ENCODE measurements around the gene SLCO2A1. TPM values are rescaled to one million over a fixed set of nuclear protein-coding genes. Genes with fewer than 3 reads are reported as not detected.
A peak's percentile ranks its signal among the peaks of the same experiment; 100 is the strongest.

Gene SLCO2A1
- total RNA-seq, 1 experiment from 2014 or later = not detected

DNA sequence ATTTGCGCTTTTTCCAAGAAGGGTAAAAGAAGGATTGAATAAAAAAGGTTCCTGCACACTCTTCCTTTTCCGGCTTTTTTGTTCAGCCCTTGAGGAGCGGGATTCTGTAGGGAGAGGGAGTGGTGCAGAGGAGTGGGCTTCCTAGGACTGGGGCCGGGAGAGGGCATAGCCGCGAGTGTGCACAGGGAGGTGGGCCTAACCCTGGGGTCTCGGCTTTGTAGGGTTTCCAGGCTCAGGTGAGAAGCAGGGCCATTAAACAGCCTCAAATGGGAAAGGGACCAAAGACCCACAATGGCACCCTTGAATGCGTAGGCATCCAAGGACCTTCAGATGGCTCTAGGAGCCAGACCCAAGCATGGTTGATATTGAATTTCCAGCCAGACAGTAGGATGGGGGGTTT lies 98.6 kb downstream of the SLCO2A1 start:
- no peak for DNase-seq (ENCODE audit: low read depth)
- in situ Hi-C loops (cut with HindIII; ENCODE audit: low pct_unique_long_range_greater_than_20kb, low sequenced_read_pairs) = no loop called here

GRCh38 chr3:133930341-133930933 lies 99.3 kb downstream of the SLCO2A1 start:
- in situ Hi-C loops (cut with HindIII; ENCODE audit: low pct_unique_long_range_greater_than_20kb, low sequenced_read_pairs) = no loop called here
- peak; percentile 33 for DNase-seq (ENCODE audit: low read depth)

GRCh38 chr3:133928903-133929607 lies 100.7 kb downstream of the SLCO2A1 start:
- no peak for DNase-seq (ENCODE audit: low read depth)
- in situ Hi-C loops (cut with HindIII; ENCODE audit: low pct_unique_long_range_greater_than_20kb, low sequenced_read_pairs) = no loop called here

DNA sequence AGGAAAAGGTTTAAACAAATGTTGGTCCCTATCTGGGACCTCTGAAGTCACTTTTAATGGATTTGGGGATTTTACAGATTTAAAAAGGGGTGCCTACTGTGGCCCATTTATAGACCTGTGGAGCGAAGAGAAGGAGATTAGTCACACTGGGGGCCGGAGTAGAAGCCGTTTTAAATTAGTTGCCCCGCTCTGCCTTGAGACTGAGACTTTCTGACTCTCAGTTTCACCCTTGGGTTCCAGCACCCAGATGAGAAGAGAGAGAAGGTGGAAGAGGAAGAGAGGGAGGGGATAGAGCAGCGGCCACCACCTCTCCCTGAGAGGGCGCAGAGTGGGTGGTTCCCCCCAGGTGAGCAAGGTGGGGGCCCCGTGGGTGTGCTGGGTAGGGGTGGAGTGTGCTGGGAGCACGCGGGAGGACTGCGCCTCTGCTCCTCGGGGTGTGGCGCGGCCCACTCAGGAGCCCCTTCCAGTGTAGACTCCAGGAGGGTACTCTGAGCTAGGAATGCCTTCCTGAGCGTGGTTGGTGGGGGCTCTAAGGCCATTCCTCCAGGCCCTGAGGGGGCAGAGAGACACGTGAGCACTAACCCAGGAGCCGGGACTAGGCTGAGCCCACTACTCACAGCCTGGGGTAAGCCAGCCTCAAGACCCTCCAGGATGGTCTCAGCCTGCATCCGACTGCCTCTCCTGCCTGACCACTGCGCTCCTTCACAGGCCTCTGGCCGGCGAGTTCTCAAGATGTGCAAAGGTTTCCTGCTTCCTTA lies 101.4 kb downstream of the SLCO2A1 start:
- no peak for DNase-seq (ENCODE audit: low read depth)
- in situ Hi-C loops (cut with HindIII; ENCODE audit: low pct_unique_long_range_greater_than_20kb, low sequenced_read_pairs) = no loop called here

DNA sequence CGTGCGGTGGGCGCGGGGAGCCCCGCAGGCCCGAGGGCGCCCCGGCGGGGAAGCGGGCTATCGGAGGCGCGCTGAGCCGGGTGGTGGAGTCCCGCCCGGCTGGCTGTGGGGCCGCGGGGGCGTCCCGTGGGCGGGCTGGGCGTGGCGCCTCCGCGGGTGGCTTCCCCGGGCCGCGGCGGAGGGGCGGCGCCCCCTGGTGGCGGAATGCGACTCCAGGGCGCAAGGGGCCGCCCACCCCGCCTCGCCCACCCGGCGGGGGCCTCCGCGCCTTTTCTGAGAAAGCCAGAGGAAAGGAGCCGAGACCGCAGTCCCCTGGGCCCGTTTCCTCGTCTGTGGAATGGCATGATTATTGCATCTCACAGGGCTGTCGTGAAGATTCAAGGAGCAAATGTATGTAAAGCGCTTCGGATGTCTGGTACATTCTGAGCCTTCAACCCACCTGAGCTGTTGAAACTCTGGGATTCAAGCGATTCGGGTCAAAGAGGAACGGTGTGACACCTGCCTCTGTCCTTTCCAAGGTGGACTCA lies 102.1 kb downstream of the SLCO2A1 start:
- in situ Hi-C loops (cut with HindIII; ENCODE audit: low pct_unique_long_range_greater_than_20kb, low sequenced_read_pairs) = no loop called here
- no peak for DNase-seq (ENCODE audit: low read depth)

GRCh38 chr3:133926736-133927539 lies 102.8 kb downstream of the SLCO2A1 start:
- in situ Hi-C loops (cut with HindIII; ENCODE audit: low pct_unique_long_range_greater_than_20kb, low sequenced_read_pairs) = no loop called here
- no peak for DNase-seq (ENCODE audit: low read depth)

DNA sequence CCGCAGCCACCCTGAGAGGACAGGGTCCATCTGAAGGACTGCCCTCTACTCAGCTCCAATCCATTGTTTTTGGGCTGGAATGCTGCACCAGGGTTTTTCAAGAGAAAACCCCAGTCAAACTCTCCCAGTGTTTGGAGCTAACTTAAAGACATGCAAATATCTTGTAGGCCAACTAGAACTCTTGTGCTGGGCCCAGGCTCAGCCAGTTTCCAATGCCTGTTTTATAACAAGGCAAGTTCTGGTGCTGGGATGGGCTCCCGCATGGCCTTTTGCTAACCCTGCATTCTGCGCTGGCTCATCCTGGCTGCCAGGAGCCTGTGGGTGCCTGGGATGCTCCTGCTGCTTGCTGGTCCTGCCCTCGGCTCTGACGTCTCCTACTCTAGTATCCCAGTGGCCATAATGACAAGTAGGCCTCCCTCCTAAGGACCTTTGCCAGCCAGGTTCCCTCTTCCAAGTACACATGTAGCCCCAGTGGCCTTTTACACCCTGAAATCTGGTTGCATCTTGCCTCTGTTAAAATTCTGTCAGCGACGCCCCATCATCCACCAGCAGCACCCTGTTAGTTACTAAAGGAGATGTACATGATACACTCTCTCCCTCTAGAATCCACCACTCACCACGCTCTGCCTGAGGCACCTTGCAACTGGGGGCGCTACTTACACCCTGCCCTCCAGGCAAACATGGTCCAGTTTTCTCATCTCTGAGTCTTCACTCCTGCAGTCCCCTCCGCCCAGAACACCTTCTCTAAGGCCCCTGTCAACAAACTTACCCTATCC lies 103.6 kb downstream of the SLCO2A1 start:
- DNase-seq (ENCODE audit: low read depth) = no peak
- in situ Hi-C loops (cut with HindIII; ENCODE audit: low pct_unique_long_range_greater_than_20kb, low sequenced_read_pairs) = no loop called here

- DNase-seq (ENCODE audit: low read depth) = no peak
- in situ Hi-C loops (cut with HindIII; ENCODE audit: low pct_unique_long_range_greater_than_20kb, low sequenced_read_pairs) = no loop called here
Observed at GRCh38 chr3:133924041-133924440, 105.7 kb downstream of the SLCO2A1 start.

GRCh38 chr3:133921592-133921991 lies 108.1 kb downstream of the SLCO2A1 start:
- in situ Hi-C loops (cut with HindIII; ENCODE audit: low pct_unique_long_range_greater_than_20kb, low sequenced_read_pairs) = no loop called here
- DNase-seq (ENCODE audit: low read depth) = no peak

DNA sequence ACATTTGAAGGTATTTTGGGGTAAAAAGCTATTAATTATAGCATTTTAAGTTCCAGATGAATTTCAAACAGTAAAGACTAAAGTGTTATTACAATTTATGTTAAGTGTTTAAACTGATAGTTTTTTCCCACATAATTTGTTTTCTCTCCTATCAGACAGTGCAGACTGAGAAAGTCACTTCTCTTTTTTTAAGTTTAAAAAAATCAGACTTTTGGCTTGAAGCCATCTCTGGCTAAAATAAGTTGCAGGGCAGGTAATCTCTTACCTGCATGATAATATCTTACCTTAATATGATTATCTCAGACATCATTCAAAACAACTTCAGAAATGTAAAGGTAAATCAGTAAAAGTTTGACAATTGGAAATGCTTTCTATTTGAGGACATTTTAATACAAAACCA lies 112.6 kb downstream of the SLCO2A1 start:
- no peak for DNase-seq (ENCODE audit: low read depth)
- in situ Hi-C loops (cut with HindIII; ENCODE audit: low pct_unique_long_range_greater_than_20kb, low sequenced_read_pairs) = no loop called here

DNA sequence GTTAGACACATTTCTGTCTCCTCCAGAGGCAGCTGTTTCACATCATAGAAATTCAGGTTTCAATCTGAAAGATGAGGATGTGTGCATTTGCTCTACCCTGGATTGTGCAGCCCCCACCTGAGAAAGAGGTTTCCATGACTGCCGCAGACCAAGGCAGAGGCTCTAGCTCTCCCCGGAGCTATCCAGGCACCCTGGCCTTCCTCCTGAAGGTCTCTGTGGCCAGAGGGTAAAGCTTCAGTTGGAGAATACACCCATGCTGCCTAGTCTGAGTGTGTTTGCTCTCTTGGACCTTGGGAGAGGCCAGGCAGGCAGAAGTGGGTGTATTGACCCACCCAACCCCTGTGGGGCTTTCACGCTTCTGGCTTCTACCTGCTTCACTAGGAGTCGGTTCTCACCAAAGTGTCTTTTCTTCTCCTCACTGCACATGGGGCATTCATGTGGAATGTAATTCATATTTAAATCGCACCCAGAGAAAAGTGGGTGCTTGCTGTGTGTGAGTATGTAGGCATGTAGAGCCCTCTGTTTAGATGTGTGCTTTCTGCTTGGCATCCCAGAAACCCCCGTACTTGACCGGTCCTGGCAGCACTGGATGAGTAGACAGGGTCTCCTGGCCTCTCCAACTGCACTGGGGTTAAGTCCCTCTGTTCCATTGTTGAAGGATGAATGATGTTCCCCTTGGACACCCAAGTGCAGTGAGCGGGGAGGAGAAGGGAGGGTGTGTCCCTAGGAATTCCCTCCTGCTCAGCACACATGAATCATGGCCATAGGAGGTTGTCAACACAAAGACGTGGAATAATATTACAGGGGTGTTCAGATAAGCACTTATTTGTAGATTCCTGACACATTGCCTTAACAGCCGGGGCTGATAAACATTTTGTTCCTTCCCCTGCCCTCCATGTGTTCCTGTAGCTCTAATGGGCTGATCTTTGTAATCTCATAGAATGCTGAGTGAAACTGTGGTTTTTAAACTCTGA lies 113.8 kb downstream of the SLCO2A1 start:
- DNase-seq (ENCODE audit: low read depth) = peak; percentile 13
- in situ Hi-C loops (cut with HindIII; ENCODE audit: low pct_unique_long_range_greater_than_20kb, low sequenced_read_pairs) = no loop called here

- no peak for DNase-seq (ENCODE audit: low read depth)
- in situ Hi-C loops (cut with HindIII; ENCODE audit: low pct_unique_long_range_greater_than_20kb, low sequenced_read_pairs) = no loop called here
Observed at GRCh38 chr3:133914839-133915600, 114.7 kb downstream of the SLCO2A1 start.

DNA sequence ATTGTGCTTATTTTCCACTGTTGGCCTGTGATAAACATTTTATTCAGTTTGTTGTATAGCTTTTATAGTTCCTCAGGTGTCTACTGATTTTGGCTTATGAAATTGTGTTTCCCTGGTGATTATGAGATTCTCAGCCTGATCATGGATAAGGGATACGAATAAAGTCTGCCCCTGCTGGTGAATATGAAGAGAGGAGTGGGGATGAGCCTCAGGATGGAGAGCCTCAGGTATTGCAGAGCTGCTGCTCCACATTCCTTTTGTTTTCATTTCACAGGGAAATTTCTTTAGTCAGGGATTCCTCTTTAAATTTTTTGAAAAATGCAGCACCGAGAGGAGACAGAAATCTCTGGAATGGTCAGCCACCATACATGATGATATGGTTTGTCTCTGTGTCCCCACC lies 119.3 kb downstream of the SLCO2A1 start:
- no peak for DNase-seq (ENCODE audit: low read depth)
- in situ Hi-C loops (cut with HindIII; ENCODE audit: low pct_unique_long_range_greater_than_20kb, low sequenced_read_pairs) = no loop called here

- in situ Hi-C loops (cut with HindIII; ENCODE audit: low pct_unique_long_range_greater_than_20kb, low sequenced_read_pairs) = no loop called here
- no peak for DNase-seq (ENCODE audit: low read depth)
Observed at GRCh38 chr3:133905376-133905775, 124.3 kb downstream of the SLCO2A1 start.

DNA sequence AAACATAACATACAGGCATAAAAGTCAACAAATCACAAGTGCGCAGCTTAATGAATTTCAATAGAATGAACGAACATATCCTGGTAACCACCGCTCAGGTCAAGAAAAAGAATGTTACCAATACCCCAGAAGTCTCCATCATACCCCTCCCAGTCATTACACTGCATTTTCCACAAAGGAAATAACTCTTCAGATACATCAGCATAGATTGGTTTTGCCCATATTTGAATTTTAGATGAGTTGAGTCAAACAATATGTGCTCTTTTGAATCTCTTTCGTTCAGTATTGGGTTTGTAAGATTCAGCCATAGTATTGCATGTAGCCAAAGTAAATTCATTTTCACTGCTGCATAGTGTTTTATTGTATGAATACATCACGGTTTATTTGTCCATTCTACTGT lies 127.9 kb downstream of the SLCO2A1 start:
- DNase-seq (ENCODE audit: low read depth) = no peak
- in situ Hi-C loops (cut with HindIII; ENCODE audit: low pct_unique_long_range_greater_than_20kb, low sequenced_read_pairs) = no loop called here

- DNase-seq (ENCODE audit: low read depth) = no peak
- in situ Hi-C loops (cut with HindIII; ENCODE audit: low pct_unique_long_range_greater_than_20kb, low sequenced_read_pairs) = no loop called here
Observed at GRCh38 chr3:133901083-133901482, 128.6 kb downstream of the SLCO2A1 start.
